Fibroblast of gingiva (primary cell): ENCODE data around the gene CERS6.
A peak's percentile ranks its signal among the peaks of the same experiment; 100 is the strongest.
"Not testable (repeated sequence)": the region's sequence is repeated elsewhere in the genome, so short reads cannot be mapped to it uniquely, and the experiment has no call there.

Experiments used
- DNase-seq: peaks from one replicate; pipeline ENCODE4 v3.0.0-alpha.2; 2011; ENCODE audit warnings: low read depth

Gene CERS6

GRCh38 chr2:168501466-168502065 is 45.5 kb downstream of the CERS6 start:
- no peak for DNase-seq

- DNase-seq: not testable (repeated sequence)
Measured at GRCh38 chr2:168502852-168503251, 46.8 kb downstream of the CERS6 start.

GRCh38 chr2:168503901-168504300 is 47.8 kb downstream of the CERS6 start:
- DNase-seq: no peak

GRCh38 chr2:168504323-168504722 is 48.3 kb downstream of the CERS6 start:
- no peak for DNase-seq

- no peak for DNase-seq
Measured at GRCh38 chr2:168510125-168510756, 54.2 kb downstream of the CERS6 start.

GRCh38 chr2:168514692-168515091 is 58.6 kb downstream of the CERS6 start:
- DNase-seq: no peak

GRCh38 chr2:168515502-168515901 is 59.4 kb downstream of the CERS6 start:
- DNase-seq: peak; percentile 88

- no peak for DNase-seq
Measured at GRCh38 chr2:168517816-168518215, 61.7 kb downstream of the CERS6 start.

- DNase-seq: no peak
Measured at GRCh38 chr2:168518555-168519066, 62.5 kb downstream of the CERS6 start.

- DNase-seq: no peak
Measured at GRCh38 chr2:168519534-168520308, 63.6 kb downstream of the CERS6 start.

- DNase-seq: peak; percentile 17
Measured at GRCh38 chr2:168521053-168521741, 65.1 kb downstream of the CERS6 start.

- DNase-seq: no peak
Measured at GRCh38 chr2:168522446-168522845, 66.4 kb downstream of the CERS6 start.

- no peak for DNase-seq
Measured at GRCh38 chr2:168524005-168524404, 67.9 kb downstream of the CERS6 start.

- DNase-seq: no peak
Measured at GRCh38 chr2:168525020-168525419, 68.9 kb downstream of the CERS6 start.

GRCh38 chr2:168525716-168526446 is 69.8 kb downstream of the CERS6 start:
- no peak for DNase-seq

- DNase-seq: peak; percentile 52
Measured at GRCh38 chr2:168526641-168527040, 70.6 kb downstream of the CERS6 start.

- DNase-seq: no peak
Measured at GRCh38 chr2:168528016-168528415, 71.9 kb downstream of the CERS6 start.

- DNase-seq: peak; percentile 60
Measured at GRCh38 chr2:168528469-168528868, 72.4 kb downstream of the CERS6 start.

- DNase-seq: no peak
Measured at GRCh38 chr2:168529054-168529833, 73.2 kb downstream of the CERS6 start.

GRCh38 chr2:168529900-168530561 is 74.0 kb downstream of the CERS6 start:
- no peak for DNase-seq
